Fibroblast of lung (primary cell): Measurements from ENCODE around the gene OTOP2.

ENCODE experiments used
- EZH2 ChIP-seq: IDR thresholded peaks from 2 replicates; pipeline ENCODE4 v1.5.1; 2012; ENCODE audit warnings: low read length, control low read depth, mild to moderate bottlenecking; ENCODE audit errors: missing control alignments
- TF ChIP-seq, protein P1 (sequence below), 2 donors: IDR thresholded peaks in 1 of 2; conservative IDR thresholded peaks in 1 of 2; 1 replicate in 1 of 2; 2 replicates in 1 of 2; pipeline ENCODE4 v1.5.1; 2011 to 2012; ENCODE audit warnings: low read length in 2 of 2, control low read depth in 1 of 2, inconsistent platforms in 1 of 2, low read depth in 1 of 2, mild to moderate bottlenecking in 1 of 2

- TF ChIP-seq EZH2: no peak
- TF ChIP-seq, protein P1, sequence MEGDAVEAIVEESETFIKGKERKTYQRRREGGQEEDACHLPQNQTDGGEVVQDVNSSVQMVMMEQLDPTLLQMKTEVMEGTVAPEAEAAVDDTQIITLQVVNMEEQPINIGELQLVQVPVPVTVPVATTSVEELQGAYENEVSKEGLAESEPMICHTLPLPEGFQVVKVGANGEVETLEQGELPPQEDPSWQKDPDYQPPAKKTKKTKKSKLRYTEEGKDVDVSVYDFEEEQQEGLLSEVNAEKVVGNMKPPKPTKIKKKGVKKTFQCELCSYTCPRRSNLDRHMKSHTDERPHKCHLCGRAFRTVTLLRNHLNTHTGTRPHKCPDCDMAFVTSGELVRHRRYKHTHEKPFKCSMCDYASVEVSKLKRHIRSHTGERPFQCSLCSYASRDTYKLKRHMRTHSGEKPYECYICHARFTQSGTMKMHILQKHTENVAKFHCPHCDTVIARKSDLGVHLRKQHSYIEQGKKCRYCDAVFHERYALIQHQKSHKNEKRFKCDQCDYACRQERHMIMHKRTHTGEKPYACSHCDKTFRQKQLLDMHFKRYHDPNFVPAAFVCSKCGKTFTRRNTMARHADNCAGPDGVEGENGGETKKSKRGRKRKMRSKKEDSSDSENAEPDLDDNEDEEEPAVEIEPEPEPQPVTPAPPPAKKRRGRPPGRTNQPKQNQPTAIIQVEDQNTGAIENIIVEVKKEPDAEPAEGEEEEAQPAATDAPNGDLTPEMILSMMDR (conservative IDR thresholded peaks at IDR 0.05 in 1 of 2, IDR thresholded peaks at IDR 0.05 in 1 of 2; ENCODE audit: low read depth in 1 of 2, low read length in 2 of 2): no peak
These were observed 40.2 kb downstream of the OTOP2 start for GRCh38 chr17:74964246-74964761.
